HG03575 (cell line): ENCODE measurements around the gene CMA1.
"Not testable (repeated sequence)": the region's sequence is repeated elsewhere in the genome, so short reads cannot be mapped to it uniquely, and the experiment has no call there.

ENCODE experiments used
- ATAC-seq: cut with Tn5 transposase; IDR thresholded peaks from one replicate; pipeline ENCODE4 v1.9.1; 2021; ENCODE audit not compliant: unreplicated experiment, insufficient number of reproducible peaks, low FRiP score; ENCODE audit errors: extremely low read depth

CMA1 gene

GRCh38 chr14:24473211-24473610 is 34.9 kb downstream of the CMA1 start:
- ATAC-seq: no peak

- not testable (repeated sequence) for ATAC-seq
These were observed 37.6 kb downstream of the CMA1 start for GRCh38 chr14:24470450-24470849.

GRCh38 chr14:24465805-24466204 is 42.3 kb downstream of the CMA1 start:
- ATAC-seq: no peak

DNA sequence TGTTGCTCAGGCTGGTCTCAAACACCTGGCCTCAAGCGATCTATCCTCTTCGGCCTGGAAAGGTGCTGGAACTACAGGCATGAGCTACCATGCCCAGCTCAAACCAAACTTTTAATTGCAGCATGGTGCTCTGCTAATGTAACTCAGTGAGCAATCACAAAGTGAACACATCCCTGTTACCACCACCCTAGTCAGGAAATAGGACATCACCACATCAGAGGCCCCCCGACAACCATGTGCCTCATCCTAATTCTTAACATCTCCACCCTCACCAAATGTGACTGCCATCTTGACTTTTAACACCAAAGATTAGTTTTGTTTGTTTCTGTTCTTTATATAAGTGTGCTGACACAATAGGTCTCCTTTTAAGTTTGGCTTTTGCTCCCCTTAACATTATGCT is 42.7 kb downstream of the CMA1 start:
- no peak for ATAC-seq

GRCh38 chr14:24463884-24464785 is 43.9 kb downstream of the CMA1 start:
- ATAC-seq: no peak

DNA sequence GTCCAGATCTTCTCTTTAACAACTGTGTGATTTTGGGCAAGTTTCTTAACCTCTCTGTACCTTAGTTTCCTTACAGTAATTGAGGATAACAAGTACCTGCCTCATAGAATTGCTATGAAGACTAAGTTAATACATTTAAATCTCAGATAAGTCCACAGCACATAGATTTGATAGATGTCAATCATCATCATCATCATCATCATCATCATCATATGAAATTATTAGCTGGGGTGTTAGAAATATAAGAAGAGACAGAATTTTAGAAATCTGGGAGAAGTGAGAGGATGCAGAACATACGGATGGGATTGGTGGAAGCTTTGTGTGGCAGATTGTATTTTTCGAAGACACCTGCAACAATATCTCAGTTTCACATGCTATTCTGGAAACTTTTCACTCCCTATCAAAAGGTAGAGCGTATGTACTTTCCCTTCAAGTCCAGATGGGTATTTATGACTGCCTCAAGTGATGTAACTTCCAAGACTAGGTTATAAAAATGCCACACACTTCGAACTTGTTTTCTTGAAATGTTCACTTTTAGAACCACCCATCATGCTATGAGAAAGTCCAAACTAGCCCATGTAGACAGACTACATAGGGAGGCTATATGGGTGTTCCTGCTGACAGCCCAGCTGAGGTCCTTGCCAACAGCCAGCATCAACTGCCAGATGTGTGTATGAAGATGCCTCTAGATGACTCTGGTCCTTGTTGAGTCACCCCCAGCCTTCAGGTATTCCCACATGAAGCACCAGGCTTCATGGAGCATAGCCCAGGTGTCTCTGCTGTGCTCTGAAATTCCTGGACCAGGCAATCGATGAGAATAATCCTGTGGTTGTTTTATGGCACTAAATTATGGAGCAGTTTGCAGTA is 44.8 kb downstream of the CMA1 start:
- no peak for ATAC-seq

DNA sequence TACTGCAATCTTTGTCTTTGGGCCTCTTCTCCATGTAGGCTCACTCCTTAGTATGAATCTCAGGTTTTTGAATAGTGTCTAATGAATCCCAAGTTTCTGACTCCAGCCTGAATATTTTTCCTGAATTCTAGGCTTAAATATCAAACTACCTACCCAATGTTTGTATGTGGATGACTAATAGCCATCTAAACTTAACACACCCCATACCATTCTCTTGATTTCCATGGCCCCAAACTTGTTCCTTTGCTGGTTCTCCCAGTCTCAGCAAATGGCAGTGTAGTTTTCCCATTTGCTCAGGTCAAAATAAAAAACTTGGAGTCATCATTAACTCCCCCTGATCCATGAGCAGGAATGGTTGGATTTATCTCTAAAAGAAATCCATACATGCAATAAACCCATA is 46.7 kb downstream of the CMA1 start:
- no peak for ATAC-seq

DNA sequence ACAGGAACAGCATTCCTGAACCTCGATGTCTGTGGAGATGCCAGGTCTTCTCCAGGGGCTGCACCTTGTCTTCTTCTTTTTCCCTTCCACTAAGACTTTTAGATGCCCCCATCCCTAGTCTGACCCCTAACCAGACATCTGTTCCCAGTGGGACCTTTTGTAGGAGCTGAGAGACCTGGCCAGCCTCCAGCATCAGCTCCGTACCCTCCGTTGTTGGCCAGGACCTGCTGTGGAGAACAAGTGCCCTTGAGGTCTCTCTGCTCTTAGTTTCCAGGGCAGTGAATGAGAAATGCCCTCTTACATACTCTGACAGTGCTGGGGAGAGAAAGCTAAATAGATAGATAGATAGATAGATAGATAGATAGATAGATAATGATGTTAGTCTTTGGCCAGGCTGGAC is 48.7 kb downstream of the CMA1 start:
- ATAC-seq: no peak

DNA sequence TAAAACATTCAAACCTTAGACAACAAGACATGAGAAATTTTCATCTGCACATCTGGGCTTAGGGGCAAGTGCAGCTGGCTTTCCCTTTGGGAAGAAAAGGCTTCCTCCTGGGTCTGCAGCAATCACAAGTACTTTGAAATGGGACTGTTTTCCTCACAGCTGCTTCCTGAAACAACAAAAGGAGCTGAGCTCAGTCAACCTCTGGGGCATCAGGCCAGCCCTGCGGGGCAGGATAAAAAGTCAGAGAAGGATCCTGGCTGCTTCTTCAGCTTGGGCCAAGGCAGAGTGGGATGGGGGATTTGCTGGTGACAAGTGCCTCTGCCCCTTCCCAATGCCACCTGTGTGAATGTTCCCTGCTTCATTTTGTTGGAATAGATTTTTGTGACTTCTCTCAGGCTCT is 49.3 kb downstream of the CMA1 start:
- ATAC-seq: no peak

GRCh38 chr14:24456980-24457379 is 51.1 kb downstream of the CMA1 start:
- no peak for ATAC-seq
